OCI-LY7 (cell line): Measurements from ENCODE around the gene PHF23.

Source experiments
- CTCF ChIP-seq: fragments of 200-600 bp; sonication (generic); conservative IDR thresholded peaks from 2 replicates; pipeline ENCODE4 v1.5.1; 2014; ENCODE audit warnings: mild to moderate bottlenecking, antibody characterized with exemption, low read length, moderate library complexity, mixed read lengths
- EZH2phosphoT487 ChIP-seq: fragments of 200-600 bp; sonication (generic); IDR thresholded peaks from 2 replicates; pipeline ENCODE4 v1.6.1; 2018; ENCODE audit warnings: low read depth, borderline replicate concordance, mild to moderate bottlenecking, mixed run types, antibody characterized with exemption, low read length, moderate library complexity, mixed read lengths

GRCh38 chr17:7240375-7240774, 1.1 kb upstream of the PHF23 start:
- TF ChIP-seq CTCF = no peak
- no peak for TF ChIP-seq EZH2phosphoT487
